Suprapubic skin (tissue), 4 donors: Measurements from ENCODE around the gene IFI16.

Experiments used
- EP300 ChIP-seq: sonication (generic); formaldehyde crosslinking; IDR thresholded peaks from one replicate; pipeline ENCODE4 v1.6.1; 2017; ENCODE audit warnings: antibody characterized with exemption
- POLR2A ChIP-seq, 2 donors: fragments of 450-650 bp; IDR thresholded peaks; one replicate each; pipeline ENCODE4 v1.6.1; 2017; ENCODE audit warnings: antibody characterized with exemption in 2 of 2, mild to moderate bottlenecking in 2 of 2, moderate library complexity in 2 of 2
- POLR2AphosphoS5 ChIP-seq, 3 donors: sonication (generic); formaldehyde crosslinking; IDR thresholded peaks; one replicate each; pipeline ENCODE4 v1.6.1; 2017; ENCODE audit warnings: antibody characterized with exemption in 3 of 3
- TF ChIP-seq, protein P1 (sequence below), 2 donors: fragments of 200-600 bp in 1 of 2; fragments of 450-650 bp in 1 of 2; sonication (generic) in 1 of 2; IDR thresholded peaks; one replicate each; pipeline ENCODE4 v1.5.1; 2016 to 2019; ENCODE audit warnings: antibody characterized with exemption in 2 of 2, mild to moderate bottlenecking in 1 of 2, moderate library complexity in 1 of 2

DNA sequence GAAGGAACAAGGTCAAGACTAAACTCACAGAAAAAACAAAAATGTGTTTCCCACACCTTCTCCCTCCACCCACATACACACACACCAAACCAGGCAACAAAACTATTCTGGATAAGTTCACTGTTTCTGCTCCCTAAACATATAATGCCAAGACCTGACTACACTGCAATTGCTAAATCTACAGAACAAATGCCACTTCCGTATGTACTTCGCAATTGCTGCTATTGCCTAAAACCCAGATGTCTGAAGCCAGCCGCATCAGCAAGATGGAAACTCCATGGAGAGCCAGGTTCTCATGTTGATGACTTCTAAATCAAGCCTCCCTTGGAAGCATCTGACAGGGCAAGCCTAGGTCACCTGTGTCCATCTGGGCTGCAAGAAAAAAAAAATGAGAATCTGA lies 75.2 kb downstream of the IFI16 start:
- TF ChIP-seq, protein P1, sequence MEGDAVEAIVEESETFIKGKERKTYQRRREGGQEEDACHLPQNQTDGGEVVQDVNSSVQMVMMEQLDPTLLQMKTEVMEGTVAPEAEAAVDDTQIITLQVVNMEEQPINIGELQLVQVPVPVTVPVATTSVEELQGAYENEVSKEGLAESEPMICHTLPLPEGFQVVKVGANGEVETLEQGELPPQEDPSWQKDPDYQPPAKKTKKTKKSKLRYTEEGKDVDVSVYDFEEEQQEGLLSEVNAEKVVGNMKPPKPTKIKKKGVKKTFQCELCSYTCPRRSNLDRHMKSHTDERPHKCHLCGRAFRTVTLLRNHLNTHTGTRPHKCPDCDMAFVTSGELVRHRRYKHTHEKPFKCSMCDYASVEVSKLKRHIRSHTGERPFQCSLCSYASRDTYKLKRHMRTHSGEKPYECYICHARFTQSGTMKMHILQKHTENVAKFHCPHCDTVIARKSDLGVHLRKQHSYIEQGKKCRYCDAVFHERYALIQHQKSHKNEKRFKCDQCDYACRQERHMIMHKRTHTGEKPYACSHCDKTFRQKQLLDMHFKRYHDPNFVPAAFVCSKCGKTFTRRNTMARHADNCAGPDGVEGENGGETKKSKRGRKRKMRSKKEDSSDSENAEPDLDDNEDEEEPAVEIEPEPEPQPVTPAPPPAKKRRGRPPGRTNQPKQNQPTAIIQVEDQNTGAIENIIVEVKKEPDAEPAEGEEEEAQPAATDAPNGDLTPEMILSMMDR (IDR thresholded peaks at IDR 0.05): no peak
- no peak for TF ChIP-seq EP300
- TF ChIP-seq POLR2A (IDR thresholded peaks at IDR 0.05): no peak
- TF ChIP-seq POLR2AphosphoS5 (IDR thresholded peaks at IDR 0.05): no peak
